Mesendoderm (in vitro differentiated cells): ENCODE data around the gene EXOC6.

Experiments used
- DNase-seq: peaks from one replicate; pipeline ENCODE4 v3.0.0; 2013
- H2AK5ac ChIP-seq: 2 replicates; pipeline ENCODE4 v1.6.1; 2013; ENCODE audit warnings: low read length, inconsistent platforms
- H2BK120ac ChIP-seq: 2 replicates; pipeline ENCODE4 v1.6.1; 2013; ENCODE audit warnings: low read depth, mild to moderate bottlenecking, low read length, moderate library complexity, mixed read lengths
- H2BK15ac ChIP-seq: replicated peaks from 2 replicates; pipeline ENCODE4 v1.6.1; 2013; ENCODE audit warnings: low read depth, mild to moderate bottlenecking, moderate library complexity
- H2BK5ac ChIP-seq: 2 replicates; pipeline ENCODE4 v1.6.1; 2013; ENCODE audit warnings: low read length, inconsistent platforms
- H3K18ac ChIP-seq: 2 replicates; pipeline ENCODE4 v1.6.1; 2013; ENCODE audit warnings: mild to moderate bottlenecking, low read length, mixed read lengths
- H3K23ac ChIP-seq: one replicate; pipeline ENCODE4 v1.6.1; 2013; ENCODE audit warnings: low read length
- H3K27ac ChIP-seq: 2 replicates; pipeline ENCODE4 v1.5.1; 2013; ENCODE audit warnings: low read depth, mild to moderate bottlenecking, inconsistent platforms, low read length, moderate library complexity
- H3K27me3 ChIP-seq: 2 replicates; pipeline ENCODE4 v1.6.1; 2013; ENCODE audit warnings: low read length, control low read depth, mild to moderate bottlenecking, inconsistent platforms; ENCODE audit not compliant: insufficient read depth, poor library complexity
- H3K36me3 ChIP-seq: 2 replicates; pipeline ENCODE4 v1.6.1; 2013; ENCODE audit warnings: low read length, inconsistent platforms; ENCODE audit not compliant: control insufficient read depth, insufficient read depth
- H3K4ac ChIP-seq: one replicate; pipeline ENCODE4 v1.6.1; 2013; ENCODE audit warnings: low read depth, mild to moderate bottlenecking, low read length, moderate library complexity
- H3K4me1 ChIP-seq: 2 replicates; pipeline ENCODE4 v1.6.1; 2013; ENCODE audit warnings: low read depth, low read length, inconsistent platforms; ENCODE audit not compliant: control insufficient read depth
- H3K4me2 ChIP-seq: 2 replicates; pipeline ENCODE4 v1.6.1; 2013; ENCODE audit warnings: low read length
- H3K4me3 ChIP-seq: 2 replicates; pipeline ENCODE4 v1.5.1; 2013; ENCODE audit warnings: mild to moderate bottlenecking, low read length
- H3K56ac ChIP-seq: one replicate; pipeline ENCODE4 v1.6.1; 2013; ENCODE audit warnings: low read length
- H3K79me1 ChIP-seq: 2 replicates; pipeline ENCODE4 v1.6.1; 2013; ENCODE audit warnings: low read length, inconsistent platforms
- H3K79me2 ChIP-seq: 2 replicates; pipeline ENCODE4 v1.6.1; 2013; ENCODE audit warnings: mild to moderate bottlenecking, low read length; ENCODE audit not compliant: control insufficient read depth, insufficient read depth
- H3K9ac ChIP-seq: 2 replicates; pipeline ENCODE4 v1.6.1; 2013; ENCODE audit warnings: low read length, inconsistent platforms
- H4K5ac ChIP-seq: one replicate; pipeline ENCODE4 v1.6.1; 2013; ENCODE audit warnings: low read length
- H4K8ac ChIP-seq: one replicate; pipeline ENCODE4 v1.6.1; 2013; ENCODE audit warnings: low read depth, mild to moderate bottlenecking, control low read depth, low read length, moderate library complexity
- WGBS: extraction: QIAGEN DNeasy Blood & Tissue Kit; methylation state at CpG from one replicate; pipeline ENCODE4 v1.1.7; 2013; ENCODE audit warnings: low lambda C conversion rate, missing lambda C conversion rate; ENCODE audit not compliant: insufficient coverage; ENCODE audit errors: extremely low coverage; 5-methylcytosine and 5-hydroxymethylcytosine counted together

Gene EXOC6

DNA sequence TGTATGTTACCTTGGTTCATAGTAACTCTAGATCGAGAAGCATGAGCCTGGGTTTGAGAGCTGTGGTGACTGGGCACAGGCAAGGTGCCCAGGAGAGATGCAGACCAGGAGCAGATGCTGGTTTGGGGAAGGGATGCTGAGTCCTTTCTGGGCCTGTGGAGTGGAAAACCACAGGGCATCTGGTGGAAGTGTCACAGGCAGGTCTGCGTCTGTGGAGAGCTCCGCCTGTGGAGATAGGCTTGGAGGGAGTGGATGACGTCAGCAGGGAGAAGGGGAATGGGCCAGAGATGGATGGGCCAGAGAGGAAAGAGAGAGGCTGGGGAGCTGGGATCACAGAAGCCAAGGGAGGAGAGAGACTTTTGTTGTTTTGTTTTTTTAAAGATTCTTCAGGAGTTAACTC lies 240.1 kb downstream of the EXOC6 start:
- no peak overlapping the region for H4K8ac ChIP-seq
- no peak overlapping the region for H2BK15ac ChIP-seq
- no peak overlapping the region for H3K4me3 ChIP-seq
- peaks cover 4% of the 10 kb centered on the region for H3K4me1 ChIP-seq
- H3K4ac ChIP-seq = no peak overlapping the region
- H3K56ac ChIP-seq = peak overlapping the region; percentile 59
- H2BK5ac ChIP-seq = peak overlapping the region; percentile 78
- WGBS = no CpG with 5 or more reads among the region's 4 CpGs
- no peak overlapping the region for H2BK120ac ChIP-seq
- no peak overlapping the region for H3K23ac ChIP-seq
- H3K27me3 ChIP-seq = no peaks in the 10 kb centered on the region
- no peak overlapping the region for H4K5ac ChIP-seq
- H3K79me1 ChIP-seq = no peaks in the 10 kb centered on the region
- no peak for DNase-seq
- no peak overlapping the region for H3K27ac ChIP-seq
- peak overlapping the region; percentile 84 for H2AK5ac ChIP-seq
- H3K18ac ChIP-seq = peak overlapping the region; percentile 8
- H3K36me3 ChIP-seq = no peaks in the 10 kb centered on the region
- H3K9ac ChIP-seq = peak overlapping the region; percentile 16
- H3K4me2 ChIP-seq = no peak overlapping the region
- no peaks in the 10 kb centered on the region for H3K79me2 ChIP-seq

DNA sequence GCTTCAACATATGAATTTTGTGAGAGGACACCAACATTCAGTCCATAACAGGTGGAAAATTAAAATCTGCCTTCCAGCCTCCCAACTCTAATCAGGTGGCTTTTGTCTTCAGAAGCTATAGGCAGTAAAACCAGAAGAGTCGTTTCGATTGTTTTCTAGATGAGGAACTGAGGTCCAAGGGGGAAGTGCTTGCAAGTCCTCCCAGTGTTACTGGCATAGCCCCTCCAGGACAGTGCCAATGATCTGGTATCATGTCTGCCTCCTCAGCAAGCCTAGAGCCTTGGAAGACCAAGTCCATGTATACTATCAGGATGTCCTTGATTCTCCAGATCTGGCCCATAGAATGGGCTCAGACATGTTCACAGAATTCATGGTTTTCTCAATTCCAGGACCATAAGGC lies 242.3 kb downstream of the EXOC6 start:
- Histone ChIP-seq H4K8ac (no peak overlapping the region), H3K4me3 (no peak overlapping the region), H3K9ac (no peak overlapping the region), H3K4me2 (no peak overlapping the region), H2BK120ac (no peak overlapping the region), H2AK5ac (no peak overlapping the region), H3K23ac (no peak overlapping the region), H3K18ac (no peak overlapping the region), H4K5ac (no peak overlapping the region), H2BK5ac (no peak overlapping the region), H3K27me3 (no peaks in the 10 kb centered on the region), H3K27ac (no peak overlapping the region), H3K4ac (peak overlapping the region; percentile 17), H3K36me3 (no peaks in the 10 kb centered on the region), H3K79me1 (no peaks in the 10 kb centered on the region), H3K4me1 (peaks cover 4% of the 10 kb centered on the region), H3K79me2 (no peaks in the 10 kb centered on the region), H2BK15ac (no peak overlapping the region), H3K56ac (no peak overlapping the region)
- DNase-seq = no peak
- WGBS = no CpG with 5 or more reads among the region's 2 CpGs

DNA sequence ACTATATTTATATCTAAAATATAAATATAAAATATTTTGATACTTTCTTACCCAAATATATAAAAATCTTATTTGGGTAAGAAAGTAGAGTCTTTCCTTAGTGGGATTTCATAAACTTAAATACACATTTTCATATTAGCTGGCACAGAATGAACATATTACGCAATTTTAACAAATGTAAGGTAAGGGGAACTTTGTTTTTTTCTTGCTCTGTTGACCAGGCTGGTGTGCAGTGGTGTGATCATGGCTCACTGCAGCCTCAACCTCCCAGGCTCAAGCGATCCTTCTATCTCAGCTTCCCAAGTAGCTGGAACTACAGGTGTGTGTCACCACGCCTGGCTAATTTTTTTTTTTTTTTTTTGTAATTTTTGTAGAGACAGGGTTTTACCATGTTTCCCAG lies 243.6 kb downstream of the EXOC6 start:
- Histone ChIP-seq H3K27me3 (no peaks in the 10 kb centered on the region), H3K79me2 (no peaks in the 10 kb centered on the region), H3K36me3 (no peaks in the 10 kb centered on the region), H3K4ac (no peak overlapping the region), H3K9ac (no peak overlapping the region), H2BK15ac (no peak overlapping the region), H3K4me3 (no peak overlapping the region), H3K27ac (no peak overlapping the region), H3K18ac (no peak overlapping the region), H3K4me1 (peaks cover 6% of the 10 kb centered on the region), H3K56ac (no peak overlapping the region), H3K23ac (no peak overlapping the region), H4K8ac (no peak overlapping the region), H4K5ac (no peak overlapping the region), H3K79me1 (no peaks in the 10 kb centered on the region), H3K4me2 (no peak overlapping the region), H2AK5ac (no peak overlapping the region), H2BK5ac (no peak overlapping the region), H2BK120ac (no peak overlapping the region)
- no CpG with 5 or more reads among the region's 3 CpGs for WGBS
- no peak for DNase-seq

DNA sequence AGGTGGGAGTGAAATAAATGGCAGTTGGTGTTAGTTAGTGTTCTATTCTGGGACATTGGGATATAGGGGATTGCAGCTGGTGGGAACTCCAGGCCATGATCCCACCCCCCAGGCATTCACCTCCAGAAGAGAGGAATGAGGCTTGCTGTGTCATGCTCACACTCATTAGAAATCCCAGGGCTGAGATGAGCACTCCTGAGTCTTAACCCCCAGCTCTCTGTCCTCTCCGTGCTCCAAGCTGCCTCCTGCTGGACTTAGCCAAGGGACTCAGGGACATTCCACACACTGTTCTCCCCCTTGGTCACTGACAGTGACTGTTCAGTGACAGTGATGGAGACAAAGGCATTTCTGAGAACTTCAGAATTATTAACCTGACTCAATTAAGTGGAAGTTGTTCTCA lies 246.9 kb downstream of the EXOC6 start:
- H3K23ac ChIP-seq = no peak overlapping the region
- no peaks in the 10 kb centered on the region for H3K36me3 ChIP-seq
- DNase-seq = peak; percentile 72
- no peak overlapping the region for H4K8ac ChIP-seq
- H2AK5ac ChIP-seq = no peak overlapping the region
- no CpG with 5 or more reads among the region's 1 CpG for WGBS
- H3K9ac ChIP-seq = no peak overlapping the region
- peak overlapping the region; percentile 40 for H3K56ac ChIP-seq
- H2BK5ac ChIP-seq = no peak overlapping the region
- peak overlapping the region; percentile 61 for H3K18ac ChIP-seq
- H3K4me1 ChIP-seq = peaks cover 4% of the 10 kb centered on the region
- no peak overlapping the region for H2BK120ac ChIP-seq
- no peaks in the 10 kb centered on the region for H3K79me2 ChIP-seq
- no peak overlapping the region for H4K5ac ChIP-seq
- no peaks in the 10 kb centered on the region for H3K79me1 ChIP-seq
- H3K27ac ChIP-seq = no peak overlapping the region
- H2BK15ac ChIP-seq = no peak overlapping the region
- no peak overlapping the region for H3K4ac ChIP-seq
- H3K27me3 ChIP-seq = no peaks in the 10 kb centered on the region
- H3K4me3 ChIP-seq = no peak overlapping the region
- no peak overlapping the region for H3K4me2 ChIP-seq

DNA sequence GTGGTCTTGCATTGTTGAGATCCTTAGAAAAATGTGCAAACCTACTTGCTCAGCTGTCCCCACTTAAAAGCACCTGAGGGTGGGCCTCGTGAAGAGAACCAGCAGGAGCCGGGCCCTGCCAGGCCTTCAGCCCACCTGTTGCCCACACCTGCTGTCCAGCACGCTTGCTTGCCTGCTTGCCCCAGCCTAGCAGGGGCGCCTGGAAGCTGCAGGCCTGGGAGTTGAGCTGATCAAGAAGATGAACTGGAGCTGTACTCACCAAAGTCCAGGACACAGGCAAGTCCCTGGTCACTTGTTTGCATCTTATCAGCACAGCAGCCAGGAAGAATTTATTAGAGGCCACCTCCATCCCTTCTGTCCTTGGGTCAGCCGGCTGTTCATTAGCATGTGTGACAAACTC lies 248.6 kb downstream of the EXOC6 start:
- DNase-seq = no peak
- Histone ChIP-seq H3K36me3 (no peaks in the 10 kb centered on the region), H3K27me3 (no peaks in the 10 kb centered on the region), H2BK120ac (peak overlapping the region; percentile 30), H4K5ac (no peak overlapping the region), H3K79me2 (no peaks in the 10 kb centered on the region), H3K4ac (no peak overlapping the region), H3K4me1 (peaks cover 4% of the 10 kb centered on the region), H3K56ac (no peak overlapping the region), H3K23ac (no peak overlapping the region), H2BK15ac (no peak overlapping the region), H3K4me3 (no peak overlapping the region), H2AK5ac (no peak overlapping the region), H3K27ac (peak overlapping the region; percentile 84), H3K18ac (peak overlapping the region; percentile 33), H4K8ac (no peak overlapping the region), H3K9ac (no peak overlapping the region), H2BK5ac (peak overlapping the region; percentile 20), H3K79me1 (no peaks in the 10 kb centered on the region), H3K4me2 (no peak overlapping the region)
- WGBS = no CpG with 5 or more reads among the region's 5 CpGs

DNA sequence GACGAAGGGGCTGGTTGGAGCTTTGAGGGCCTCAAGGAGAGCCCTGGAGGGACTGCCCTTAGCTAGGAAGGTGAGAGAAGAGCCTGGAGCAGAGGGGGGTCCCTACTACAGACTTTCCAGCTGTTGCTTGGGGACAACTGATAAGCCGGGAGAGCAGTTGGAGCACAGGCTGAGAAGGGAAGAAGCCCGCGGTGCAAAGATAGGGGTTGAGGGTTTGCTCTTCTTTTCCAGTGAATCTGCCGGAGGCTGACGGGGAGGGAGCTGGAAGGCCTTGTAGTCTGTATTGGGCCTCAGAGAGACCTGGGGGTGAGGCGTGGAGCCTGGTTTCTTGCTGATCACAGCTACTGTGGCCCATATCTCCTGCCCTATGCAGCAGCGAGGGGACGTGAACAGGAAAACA lies 249.1 kb downstream of the EXOC6 start:
- WGBS = no CpG with 5 or more reads among the region's 9 CpGs
- H3K23ac ChIP-seq = peak overlapping the region; percentile 51

More for the DNA sequence above, 249.1 kb downstream of the EXOC6 start:
- Histone ChIP-seq H2BK5ac (peak overlapping the region; percentile 84), H3K79me2 (no peaks in the 10 kb centered on the region), H4K8ac (no peak overlapping the region), H4K5ac (no peak overlapping the region), H3K4me2 (no peak overlapping the region), H3K56ac (peak overlapping the region; percentile 83), H2BK15ac (no peak overlapping the region), H2AK5ac (no peak overlapping the region), H3K36me3 (no peaks in the 10 kb centered on the region), H3K27ac (peak overlapping the region; percentile 84), H3K27me3 (no peaks in the 10 kb centered on the region), H2BK120ac (no peak overlapping the region), H3K9ac (peak overlapping the region; percentile 53), H3K4me1 (peaks cover 4% of the 10 kb centered on the region), H3K4ac (peak overlapping the region; percentile 38), H3K4me3 (no peak overlapping the region), H3K18ac (peak overlapping the region; percentile 36), H3K79me1 (no peaks in the 10 kb centered on the region)
- peak; percentile 91 for DNase-seq
